Bronchial epithelial cell (primary cell): ENCODE measurements around the gene ABR. TPM values are rescaled to one million over a fixed set of nuclear protein-coding genes. Genes with fewer than 3 reads are reported as not detected.
"Not testable (repeated sequence)": the region's sequence is repeated elsewhere in the genome, so short reads cannot be mapped to it uniquely, and the experiment has no call there.

Experiments
- DNase-seq: peaks from one replicate; pipeline ENCODE4 v3.0.0-alpha.2; 2010; ENCODE audit warnings: low read depth
- FAIRE-seq: peaks from 2 replicates; lab custom pipeline; 2011; peaks lifted over from hg19 to GRCh38; lab: Jason Lieb, UNC
- H3K27me3 ChIP-seq: 2 replicates; pipeline ENCODE4 v1.5.1; 2011; ENCODE audit warnings: low read length; ENCODE audit not compliant: control insufficient read depth, insufficient read depth
- H3K36me3 ChIP-seq: 2 replicates; pipeline ENCODE4 v1.5.1; 2011; ENCODE audit warnings: low read length; ENCODE audit not compliant: control insufficient read depth, insufficient read depth
- H3K4me3 ChIP-seq: 2 replicates; pipeline ENCODE4 v1.5.1; 2011; ENCODE audit warnings: mild to moderate bottlenecking, low read depth, low read length, control low read depth
- total RNA-seq: library from RNA; depleted of rRNA; stranded (reverse); fragments of >200 nt; gene quantifications from 2 replicates; pipeline ENCODE4 v1.2.1, GENCODE V29; 2014
- TF ChIP-seq, protein P1 (sequence below): IDR thresholded peaks from 2 replicates; pipeline ENCODE4 v1.5.1; 2011; ENCODE audit warnings: mild to moderate bottlenecking, moderate library complexity, low read length, control low read depth, inconsistent platforms; ENCODE audit not compliant: insufficient read depth, severe bottlenecking

The ABR gene
- total RNA-seq, 1 donor from 2014 or later: 18.7 TPM

DNA sequence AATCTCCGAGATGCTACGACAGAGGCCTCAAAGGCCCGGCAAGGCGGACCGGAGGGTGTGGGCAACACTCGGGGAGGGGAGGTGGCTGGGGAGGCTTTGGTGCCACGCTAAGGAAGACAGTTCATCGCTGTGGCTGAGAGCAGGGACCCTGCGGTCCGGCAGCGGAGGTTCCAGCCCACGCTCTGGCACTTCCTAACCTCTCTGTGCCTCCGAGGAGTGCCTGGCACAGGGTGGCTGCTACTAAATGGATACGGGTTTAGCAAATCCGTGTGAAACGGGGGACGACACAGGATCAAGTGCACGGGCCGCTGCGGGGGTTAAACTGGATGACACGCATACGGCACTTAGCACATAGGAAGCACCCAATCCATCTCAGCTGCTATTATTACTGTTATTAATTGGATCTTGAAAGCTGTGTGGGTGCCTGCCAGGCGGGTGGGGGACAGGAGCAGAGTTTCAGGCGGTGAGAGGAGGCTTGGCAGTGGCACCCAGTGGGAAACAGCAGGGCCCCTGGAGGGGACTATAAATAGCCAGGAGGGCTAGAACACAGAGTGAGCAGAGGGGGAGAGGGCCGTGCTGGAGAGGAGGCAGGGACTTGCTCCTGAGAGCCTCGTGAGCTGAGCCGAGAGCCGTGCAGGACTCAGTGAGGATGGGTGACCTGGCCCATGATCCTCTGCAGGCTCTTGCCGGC, 45.0 kb downstream of the ABR start:
- TF ChIP-seq, protein P1, sequence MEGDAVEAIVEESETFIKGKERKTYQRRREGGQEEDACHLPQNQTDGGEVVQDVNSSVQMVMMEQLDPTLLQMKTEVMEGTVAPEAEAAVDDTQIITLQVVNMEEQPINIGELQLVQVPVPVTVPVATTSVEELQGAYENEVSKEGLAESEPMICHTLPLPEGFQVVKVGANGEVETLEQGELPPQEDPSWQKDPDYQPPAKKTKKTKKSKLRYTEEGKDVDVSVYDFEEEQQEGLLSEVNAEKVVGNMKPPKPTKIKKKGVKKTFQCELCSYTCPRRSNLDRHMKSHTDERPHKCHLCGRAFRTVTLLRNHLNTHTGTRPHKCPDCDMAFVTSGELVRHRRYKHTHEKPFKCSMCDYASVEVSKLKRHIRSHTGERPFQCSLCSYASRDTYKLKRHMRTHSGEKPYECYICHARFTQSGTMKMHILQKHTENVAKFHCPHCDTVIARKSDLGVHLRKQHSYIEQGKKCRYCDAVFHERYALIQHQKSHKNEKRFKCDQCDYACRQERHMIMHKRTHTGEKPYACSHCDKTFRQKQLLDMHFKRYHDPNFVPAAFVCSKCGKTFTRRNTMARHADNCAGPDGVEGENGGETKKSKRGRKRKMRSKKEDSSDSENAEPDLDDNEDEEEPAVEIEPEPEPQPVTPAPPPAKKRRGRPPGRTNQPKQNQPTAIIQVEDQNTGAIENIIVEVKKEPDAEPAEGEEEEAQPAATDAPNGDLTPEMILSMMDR: no peak
- no peak for FAIRE-seq

DNA sequence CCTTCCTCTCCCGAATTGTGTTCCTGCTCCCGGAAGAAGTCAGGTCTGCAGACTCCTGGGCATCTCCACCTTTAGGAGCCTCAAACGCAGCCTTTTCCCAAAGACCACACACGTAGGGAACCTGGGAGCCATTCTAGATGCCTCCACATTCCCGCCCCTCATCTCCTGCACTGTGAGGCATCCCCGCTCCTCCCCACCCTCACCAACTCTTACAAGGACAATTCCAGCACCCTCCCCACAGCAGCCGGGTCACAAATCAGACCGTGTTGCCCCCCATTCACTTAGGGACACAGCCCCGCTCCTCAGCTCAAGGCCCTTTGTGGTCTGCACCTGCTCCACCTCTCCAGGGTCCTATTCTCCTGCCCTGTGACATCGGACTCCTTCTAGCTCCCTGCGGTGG, 49.6 kb downstream of the ABR start:
- no peak overlapping the region for H3K4me3 ChIP-seq
- DNase-seq: no peak
- TF ChIP-seq, protein P1: no peak
- no peak for FAIRE-seq
- no peaks in the 10 kb centered on the region for H3K27me3 ChIP-seq
- H3K36me3 ChIP-seq: no peaks in the 10 kb centered on the region

More for the DNA sequence above, 45.0 kb downstream of the ABR start:
- no peak for DNase-seq
- Histone ChIP-seq H3K36me3 (no peaks in the 10 kb centered on the region), H3K4me3 (no peak overlapping the region), H3K27me3 (peaks cover 2% of the 10 kb centered on the region)

DNA sequence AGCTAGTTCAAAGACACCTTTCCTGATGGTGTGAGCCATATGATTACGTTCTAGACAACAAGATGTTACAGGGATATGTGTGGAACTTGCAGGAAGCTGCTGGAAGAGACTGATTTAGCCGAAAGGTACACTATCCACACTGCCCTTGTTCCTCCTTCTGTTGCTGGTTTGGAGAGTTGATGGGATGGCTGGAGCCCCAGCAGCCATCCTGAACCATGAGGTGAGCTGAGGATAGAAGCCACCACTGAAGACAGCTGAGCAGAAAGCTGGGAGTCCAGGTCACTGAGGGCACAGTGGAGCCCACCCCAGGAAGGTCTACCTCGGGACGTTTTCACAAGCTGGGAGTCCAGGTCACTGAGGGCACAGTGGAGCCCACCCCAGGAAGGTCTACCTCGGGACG, 51.3 kb downstream of the ABR start:
- DNase-seq, H3K4me3 ChIP-seq, FAIRE-seq, H3K27me3 ChIP-seq, H3K36me3 ChIP-seq: not testable (repeated sequence)

DNA sequence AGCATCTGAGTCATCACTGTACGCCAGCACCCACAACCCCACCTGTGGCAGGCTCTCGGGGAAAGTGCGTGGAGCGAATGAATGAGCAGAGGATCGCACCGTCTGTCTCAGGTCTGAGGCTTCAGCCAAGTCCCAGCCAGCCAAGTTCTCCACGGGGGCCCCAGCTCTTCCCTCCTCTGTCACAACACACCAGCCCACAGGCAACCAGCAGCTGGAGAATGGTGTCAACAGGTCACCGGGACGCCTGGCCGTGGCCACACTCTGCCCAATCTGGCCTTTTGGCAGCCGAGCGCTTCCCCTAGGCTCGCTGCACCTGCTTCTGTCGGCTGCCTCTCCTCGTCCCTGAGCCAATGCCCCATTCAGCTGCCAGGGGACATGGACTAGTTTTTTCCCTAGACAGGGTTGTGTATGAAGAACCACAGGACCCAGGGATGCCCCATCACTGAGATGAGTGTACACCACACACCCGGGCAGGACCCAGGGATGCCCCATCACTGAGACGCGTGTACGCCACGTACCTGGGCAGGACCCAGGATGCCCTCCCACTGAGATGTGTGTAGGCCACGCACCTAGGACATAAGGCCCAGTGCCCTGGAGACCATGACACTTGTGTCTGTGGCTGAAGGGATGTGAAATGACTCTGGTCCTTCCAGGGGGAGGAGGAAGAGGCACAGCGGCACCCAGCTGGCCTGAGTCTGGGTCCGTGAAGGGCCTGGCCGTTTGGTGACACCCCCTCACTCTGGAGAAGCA, 52.8 kb downstream of the ABR start:
- TF ChIP-seq, protein P1: no peak
- Histone ChIP-seq H3K27me3 (peaks cover 4% of the 10 kb centered on the region), H3K4me3 (no peak overlapping the region), H3K36me3 (no peaks in the 10 kb centered on the region)
- no peak for DNase-seq
- no peak for FAIRE-seq

DNA sequence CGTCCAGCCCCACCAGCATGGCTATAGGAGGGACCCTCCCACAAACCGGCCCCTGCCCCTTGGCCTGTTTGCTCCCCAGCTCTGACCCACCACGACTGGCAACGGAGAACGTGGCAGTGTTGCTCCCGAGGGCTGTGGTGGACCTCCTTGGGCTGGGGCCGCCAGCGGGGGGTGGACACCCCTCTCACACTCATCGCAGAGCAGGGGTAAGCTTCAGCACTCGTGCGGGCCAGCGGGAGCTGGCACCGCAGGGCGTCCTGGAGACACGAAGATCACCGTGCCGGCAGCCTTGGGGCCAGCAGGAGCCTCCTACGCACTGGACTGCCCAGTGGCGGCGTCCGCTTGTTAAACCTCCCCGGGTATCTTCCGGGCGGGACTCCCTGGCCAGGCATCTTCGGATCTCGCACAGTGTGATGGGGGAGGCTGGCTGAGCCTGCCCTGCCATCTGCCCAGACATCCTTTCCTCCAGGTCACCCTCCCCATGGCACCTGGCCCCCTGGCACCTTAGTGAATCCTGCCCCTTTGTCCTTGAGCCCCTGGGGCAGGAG, 53.5 kb downstream of the ABR start:
- Histone ChIP-seq H3K4me3 (no peak overlapping the region), H3K36me3 (no peaks in the 10 kb centered on the region), H3K27me3 (peaks cover 4% of the 10 kb centered on the region)
- TF ChIP-seq, protein P1: no peak
- FAIRE-seq (no peak), DNase-seq (no peak)

DNA sequence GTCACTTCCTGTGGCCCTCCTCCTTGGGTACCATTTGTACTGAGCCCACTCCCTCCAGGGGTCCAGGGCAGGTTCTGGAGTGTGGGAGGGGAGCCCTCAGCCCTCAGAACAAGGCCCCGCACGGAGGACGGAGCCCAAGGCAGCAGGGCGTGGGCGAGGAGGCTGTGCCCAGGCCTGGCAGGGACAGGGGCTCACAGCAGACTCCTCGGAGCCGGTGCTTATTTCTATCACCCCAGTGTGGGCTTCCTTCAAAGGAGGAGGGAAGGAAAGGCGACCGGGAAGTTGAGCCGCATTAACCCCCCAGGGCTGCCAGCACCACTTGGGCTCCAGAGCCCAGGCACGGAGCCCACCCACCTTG, 54.0 kb downstream of the ABR start:
- H3K36me3 ChIP-seq: no peaks in the 10 kb centered on the region
- TF ChIP-seq, protein P1: no peak
- FAIRE-seq (no peak), DNase-seq (no peak)
- no peak overlapping the region for H3K4me3 ChIP-seq
- H3K27me3 ChIP-seq: peaks cover 7% of the 10 kb centered on the region
